Memory B cell (primary cell): ENCODE data around the gene SUGCT.

Experiments used
- ATAC-seq: fragments of 150-1000 bp; cut with Tn5 transposase; 2 replicates; pipeline ENCODE4 v1.10.0; 2021; ENCODE audit warnings: low read depth, mild to moderate bottlenecking, moderate library complexity
- DNase-seq, 2 donors: peaks; one replicate each; pipeline ENCODE4 v3.0.0; 2022; ENCODE audit warnings: low spot score in 2 of 2
- H3K27ac Mint-ChIP-seq: one replicate; pipeline ENCODE4 v1.8.0; 2022; ENCODE audit warnings: mild to moderate bottlenecking, moderate library complexity, mixed read lengths
- H3K27me3 Mint-ChIP-seq: one replicate; pipeline ENCODE4 v1.8.0; 2022; ENCODE audit warnings: mixed read lengths
- H3K36me3 Mint-ChIP-seq: one replicate; pipeline ENCODE4 v1.8.0; 2022; ENCODE audit warnings: mild to moderate bottlenecking, mixed read lengths
- H3K4me1 Mint-ChIP-seq: one replicate; pipeline ENCODE4 v1.8.0; 2022; ENCODE audit warnings: mixed read lengths
- H3K4me3 Mint-ChIP-seq: one replicate; pipeline ENCODE4 v1.8.0; 2022; ENCODE audit warnings: mild to moderate bottlenecking, moderate library complexity, mixed read lengths
- H3K9me3 Mint-ChIP-seq: one replicate; pipeline ENCODE4 v1.8.0; 2022; ENCODE audit warnings: mixed read lengths

SUGCT gene

GRCh38 chr7:40763319-40764287 is 628.8 kb downstream of the SUGCT start:
- H3K9me3 Mint-ChIP-seq: no peaks in the 10 kb centered on the region
- DNase-seq (no peak), ATAC-seq (no peak)
- no peak overlapping the region for H3K27ac Mint-ChIP-seq
- H3K4me3 Mint-ChIP-seq: no peak overlapping the region
- no peaks in the 10 kb centered on the region for H3K4me1 Mint-ChIP-seq
- no peaks in the 10 kb centered on the region for H3K36me3 Mint-ChIP-seq
- peaks cover 1% of the 10 kb centered on the region for H3K27me3 Mint-ChIP-seq

- DNase-seq (no peak), ATAC-seq (no peak)
- no peak overlapping the region for H3K4me3 Mint-ChIP-seq
- H3K4me1 Mint-ChIP-seq: no peaks in the 10 kb centered on the region
- no peaks in the 10 kb centered on the region for H3K9me3 Mint-ChIP-seq
- peaks cover 1% of the 10 kb centered on the region for H3K27me3 Mint-ChIP-seq
- no peaks in the 10 kb centered on the region for H3K36me3 Mint-ChIP-seq
- no peak overlapping the region for H3K27ac Mint-ChIP-seq
These were observed 630.8 kb downstream of the SUGCT start for GRCh38 chr7:40765639-40766038.

DNA sequence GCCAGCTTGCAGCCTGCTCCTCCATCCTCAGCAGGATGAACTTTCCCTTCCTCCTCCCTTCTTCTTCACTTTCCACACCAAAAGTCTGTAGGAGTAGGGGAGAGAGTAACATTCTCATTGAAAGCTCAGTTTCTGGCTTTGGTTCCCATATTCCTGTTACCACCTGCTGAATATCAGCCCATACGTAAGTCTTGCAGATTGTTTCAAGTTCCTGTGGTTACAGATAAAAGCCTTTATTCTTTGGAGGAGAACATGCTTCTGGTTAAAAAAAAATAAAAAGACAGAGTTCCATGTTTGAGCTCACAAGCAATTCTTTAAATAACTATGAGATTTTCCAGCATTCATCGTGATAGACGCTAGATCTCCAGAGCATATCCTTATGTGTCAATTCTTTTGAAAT is 637.3 kb downstream of the SUGCT start:
- H3K4me3 Mint-ChIP-seq: no peak overlapping the region
- no peaks in the 10 kb centered on the region for H3K9me3 Mint-ChIP-seq
- DNase-seq: no peak
- H3K27me3 Mint-ChIP-seq: peaks cover 1% of the 10 kb centered on the region
- H3K36me3 Mint-ChIP-seq: no peaks in the 10 kb centered on the region
- ATAC-seq: no peak
- no peak overlapping the region for H3K27ac Mint-ChIP-seq
- H3K4me1 Mint-ChIP-seq: no peaks in the 10 kb centered on the region

DNA sequence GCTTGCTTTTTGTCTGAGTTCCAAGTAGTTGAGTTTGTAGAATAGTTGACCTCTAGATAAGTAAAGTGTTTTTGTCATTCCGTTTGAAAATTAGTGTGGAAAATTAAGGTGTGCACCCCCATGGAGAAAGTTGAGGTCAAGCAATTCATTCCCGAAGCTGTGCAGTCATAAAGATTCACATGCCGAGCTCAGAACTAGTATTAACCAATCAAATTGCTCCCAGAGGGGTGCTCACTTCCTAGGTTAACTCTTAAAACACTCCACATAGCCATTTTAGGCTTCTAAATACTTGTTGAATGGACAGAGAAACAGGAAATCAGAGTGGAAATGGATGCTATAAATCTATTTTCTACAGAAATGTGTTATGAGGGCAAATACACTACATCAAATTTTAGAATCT is 638.9 kb downstream of the SUGCT start:
- H3K9me3 Mint-ChIP-seq: no peaks in the 10 kb centered on the region
- no peaks in the 10 kb centered on the region for H3K27me3 Mint-ChIP-seq
- DNase-seq (no peak), ATAC-seq (no peak)
- H3K36me3 Mint-ChIP-seq: no peaks in the 10 kb centered on the region
- no peak overlapping the region for H3K27ac Mint-ChIP-seq
- no peaks in the 10 kb centered on the region for H3K4me1 Mint-ChIP-seq
- no peak overlapping the region for H3K4me3 Mint-ChIP-seq

DNA sequence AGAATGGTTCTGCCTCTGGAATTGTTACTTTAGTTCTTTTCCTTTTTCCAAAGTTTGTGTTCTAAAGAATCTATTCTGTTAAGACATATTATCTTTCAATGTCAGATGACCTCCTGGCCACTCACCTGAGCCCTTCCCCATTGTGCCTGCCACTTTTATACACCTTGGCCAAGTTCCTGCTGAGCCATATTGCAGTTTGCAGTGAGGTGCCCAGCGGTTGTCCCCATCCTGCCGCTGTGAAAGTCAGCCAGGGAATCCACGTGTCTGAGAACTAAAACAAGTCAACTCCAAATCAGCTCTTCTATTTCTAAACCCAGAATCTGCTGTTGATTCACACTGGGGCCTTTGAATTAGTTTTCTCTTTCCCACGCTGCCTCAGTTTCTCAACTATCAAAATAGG is 641.1 kb downstream of the SUGCT start:
- no peak for ATAC-seq
- no peak overlapping the region for H3K4me3 Mint-ChIP-seq
- DNase-seq: no peak
- no peak overlapping the region for H3K27ac Mint-ChIP-seq
- no peaks in the 10 kb centered on the region for H3K9me3 Mint-ChIP-seq
- peaks cover 2% of the 10 kb centered on the region for H3K27me3 Mint-ChIP-seq
- no peaks in the 10 kb centered on the region for H3K4me1 Mint-ChIP-seq
- H3K36me3 Mint-ChIP-seq: no peaks in the 10 kb centered on the region

- peaks cover 2% of the 10 kb centered on the region for H3K27me3 Mint-ChIP-seq
- no peaks in the 10 kb centered on the region for H3K36me3 Mint-ChIP-seq
- H3K9me3 Mint-ChIP-seq: no peaks in the 10 kb centered on the region
- no peak for DNase-seq
- no peak overlapping the region for H3K27ac Mint-ChIP-seq
- ATAC-seq: no peak
- H3K4me1 Mint-ChIP-seq: no peaks in the 10 kb centered on the region
- no peak overlapping the region for H3K4me3 Mint-ChIP-seq
These were observed 643.0 kb downstream of the SUGCT start for GRCh38 chr7:40777730-40778312.

- Mint-ChIP-seq H3K9me3 (no peaks in the 10 kb centered on the region), H3K4me1 (no peaks in the 10 kb centered on the region), H3K27ac (no peak overlapping the region), H3K4me3 (no peak overlapping the region), H3K27me3 (peaks cover 2% of the 10 kb centered on the region), H3K36me3 (no peaks in the 10 kb centered on the region)
- DNase-seq: no peak
- ATAC-seq: no peak
These were observed 645.7 kb downstream of the SUGCT start for GRCh38 chr7:40780460-40780859.

- no peaks in the 10 kb centered on the region for H3K4me1 Mint-ChIP-seq
- peaks cover 2% of the 10 kb centered on the region for H3K27me3 Mint-ChIP-seq
- no peak for DNase-seq
- H3K9me3 Mint-ChIP-seq: no peaks in the 10 kb centered on the region
- H3K4me3 Mint-ChIP-seq: no peak overlapping the region
- no peaks in the 10 kb centered on the region for H3K36me3 Mint-ChIP-seq
- no peak overlapping the region for H3K27ac Mint-ChIP-seq
- no peak for ATAC-seq
These were observed 648.0 kb downstream of the SUGCT start for GRCh38 chr7:40782836-40783235.

DNA sequence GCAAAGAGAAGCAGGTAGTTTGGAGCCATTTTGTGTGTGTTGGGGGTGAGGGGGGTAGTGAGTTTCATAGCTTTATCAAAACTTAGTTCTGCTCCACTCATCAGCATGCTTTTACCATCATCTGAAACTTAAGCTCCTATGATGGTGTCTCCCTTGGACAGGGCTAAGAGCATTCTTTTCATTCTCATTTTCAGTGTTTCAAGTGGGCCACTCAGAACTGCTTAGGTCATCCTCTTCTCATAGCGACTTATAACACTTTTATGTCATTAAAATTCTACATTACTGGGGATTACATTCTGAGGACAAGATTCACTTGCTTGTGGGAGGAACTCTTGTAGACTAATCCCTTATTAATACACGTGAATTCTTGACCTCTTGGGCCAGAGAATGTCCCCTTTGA is 649.4 kb downstream of the SUGCT start:
- no peak overlapping the region for H3K27ac Mint-ChIP-seq
- DNase-seq: no peak

DNA sequence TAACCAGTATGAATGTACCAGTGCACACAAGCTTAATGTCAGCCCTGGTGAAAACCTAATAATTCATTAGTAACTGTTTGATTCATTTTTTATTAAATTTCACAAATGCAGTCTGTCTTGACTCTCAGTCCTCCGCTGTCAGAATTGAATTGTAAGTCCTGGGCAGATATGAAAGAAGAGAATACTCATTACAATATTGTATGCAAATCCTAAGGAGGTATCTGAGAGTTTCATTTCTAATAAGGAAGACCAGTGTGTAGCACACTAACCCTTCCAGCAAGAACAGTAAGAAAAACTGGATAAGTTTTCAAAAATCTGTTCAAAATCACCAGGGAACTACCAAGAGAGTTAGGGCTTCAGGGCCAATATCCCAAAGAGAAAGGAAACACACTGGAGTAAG is 652.1 kb downstream of the SUGCT start:
- no peaks in the 10 kb centered on the region for H3K27me3 Mint-ChIP-seq
- H3K9me3 Mint-ChIP-seq: no peaks in the 10 kb centered on the region
- no peaks in the 10 kb centered on the region for H3K36me3 Mint-ChIP-seq
- H3K4me1 Mint-ChIP-seq: no peaks in the 10 kb centered on the region
- no peak overlapping the region for H3K27ac Mint-ChIP-seq
- DNase-seq (no peak), ATAC-seq (no peak)
- no peak overlapping the region for H3K4me3 Mint-ChIP-seq

More for the DNA sequence above, 649.4 kb downstream of the SUGCT start:
- Mint-ChIP-seq H3K36me3 (no peaks in the 10 kb centered on the region), H3K9me3 (no peaks in the 10 kb centered on the region), H3K4me3 (no peak overlapping the region), H3K4me1 (no peaks in the 10 kb centered on the region), H3K27me3 (peaks cover 2% of the 10 kb centered on the region)
- ATAC-seq: no peak

DNA sequence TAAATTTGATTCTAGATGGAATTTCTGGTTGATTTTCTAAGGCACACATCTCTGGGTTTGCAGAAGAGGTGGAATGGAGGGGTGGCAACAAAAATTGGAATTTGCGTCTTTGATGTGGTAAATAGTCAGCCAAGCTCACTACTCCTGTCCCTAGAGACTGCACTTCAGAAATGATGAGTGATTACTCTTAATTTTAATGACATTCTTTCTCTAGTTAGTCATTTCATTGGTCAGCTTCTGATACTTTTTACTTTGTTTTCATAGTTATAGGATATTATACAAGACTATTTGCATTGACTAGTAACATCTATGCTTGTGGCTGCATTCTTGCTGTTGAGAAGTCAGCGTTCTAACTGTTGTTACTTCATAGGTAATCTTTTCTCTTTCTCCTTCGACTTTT is 658.3 kb downstream of the SUGCT start:
- ATAC-seq: no peak
- Mint-ChIP-seq H3K4me1 (no peaks in the 10 kb centered on the region), H3K27ac (no peak overlapping the region), H3K4me3 (no peak overlapping the region), H3K36me3 (no peaks in the 10 kb centered on the region), H3K9me3 (no peaks in the 10 kb centered on the region), H3K27me3 (no peaks in the 10 kb centered on the region)
- no peak for DNase-seq

DNA sequence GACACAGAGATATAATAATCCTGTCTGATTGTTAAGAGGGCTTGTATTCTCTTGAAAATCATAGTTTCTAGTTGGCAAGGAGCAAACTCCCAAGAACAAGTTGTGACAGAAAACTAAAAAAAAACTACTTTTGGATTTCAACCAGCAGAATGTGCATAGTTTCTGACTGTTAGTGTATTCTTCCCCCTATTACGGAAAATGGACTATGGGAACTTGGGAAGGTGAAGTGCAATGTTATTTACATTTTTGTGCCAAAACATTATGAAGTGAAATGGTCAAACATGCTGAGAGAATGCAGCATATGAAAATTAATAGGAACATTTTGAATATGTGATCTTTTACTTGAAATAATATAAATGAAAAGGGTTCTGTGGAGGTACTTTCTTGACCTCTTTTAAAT is 660.8 kb downstream of the SUGCT start:
- Mint-ChIP-seq H3K9me3 (no peaks in the 10 kb centered on the region), H3K27me3 (no peaks in the 10 kb centered on the region), H3K4me1 (no peaks in the 10 kb centered on the region), H3K4me3 (no peak overlapping the region), H3K36me3 (no peaks in the 10 kb centered on the region), H3K27ac (no peak overlapping the region)
- ATAC-seq (no peak), DNase-seq (no peak)

DNA sequence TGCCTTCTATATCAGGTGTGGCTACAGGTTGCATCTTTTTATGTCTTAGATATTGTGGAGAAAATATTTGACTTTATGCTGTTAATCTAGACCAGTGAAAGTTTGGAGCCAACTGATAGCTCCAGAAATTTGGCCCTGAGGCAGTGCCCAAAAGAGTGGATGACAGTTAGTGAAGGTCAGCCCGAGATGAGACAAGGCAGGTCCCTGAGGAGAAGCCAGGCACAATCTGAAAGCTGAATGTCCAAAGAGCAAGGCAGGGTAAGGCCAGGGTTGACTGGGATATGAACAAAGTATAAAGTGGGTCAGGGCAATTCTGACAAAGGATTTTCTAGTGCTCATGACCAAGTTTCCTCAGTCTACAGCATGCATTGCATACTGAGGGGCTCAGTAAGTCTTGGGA is 661.9 kb downstream of the SUGCT start:
- no peaks in the 10 kb centered on the region for H3K27me3 Mint-ChIP-seq
- DNase-seq (no peak), ATAC-seq (no peak)
- no peaks in the 10 kb centered on the region for H3K9me3 Mint-ChIP-seq
- no peak overlapping the region for H3K27ac Mint-ChIP-seq
- H3K36me3 Mint-ChIP-seq: no peaks in the 10 kb centered on the region
- H3K4me3 Mint-ChIP-seq: no peak overlapping the region
- H3K4me1 Mint-ChIP-seq: no peaks in the 10 kb centered on the region

- Mint-ChIP-seq H3K4me3 (no peak overlapping the region), H3K4me1 (no peaks in the 10 kb centered on the region), H3K27me3 (no peaks in the 10 kb centered on the region), H3K9me3 (no peaks in the 10 kb centered on the region), H3K36me3 (no peaks in the 10 kb centered on the region), H3K27ac (no peak overlapping the region)
- DNase-seq (no peak), ATAC-seq (no peak)
These were observed 663.8 kb downstream of the SUGCT start for GRCh38 chr7:40798613-40799012.
